HG02588 (cell line): ENCODE measurements around the gene COQ9.
"Not testable (repeated sequence)": the region's sequence is repeated elsewhere in the genome, so short reads cannot be mapped to it uniquely, and the experiment has no call there.

Source experiments
- ATAC-seq: cut with Tn5 transposase; IDR thresholded peaks from one replicate; pipeline ENCODE4 v1.9.1; 2021; ENCODE audit warnings: mild to moderate bottlenecking, moderate library complexity; ENCODE audit not compliant: unreplicated experiment

The COQ9 gene

GRCh38 chr16:57426356-57426755 is 20.9 kb upstream of the COQ9 start:
- ATAC-seq: no peak

GRCh38 chr16:57427307-57427706 is 20.0 kb upstream of the COQ9 start:
- no peak for ATAC-seq

GRCh38 chr16:57427824-57428223 is 19.5 kb upstream of the COQ9 start:
- no peak for ATAC-seq

GRCh38 chr16:57430955-57431354 is 16.3 kb upstream of the COQ9 start:
- ATAC-seq: no peak

GRCh38 chr16:57432505-57432904 is 14.8 kb upstream of the COQ9 start:
- ATAC-seq: no peak

GRCh38 chr16:57432989-57433388 is 14.3 kb upstream of the COQ9 start:
- ATAC-seq: no peak

GRCh38 chr16:57434003-57434402 is 13.3 kb upstream of the COQ9 start:
- no peak for ATAC-seq

GRCh38 chr16:57435838-57436237 is 11.4 kb upstream of the COQ9 start:
- no peak for ATAC-seq

- not testable (repeated sequence) for ATAC-seq
Measured at GRCh38 chr16:57439947-57440346, 7.3 kb upstream of the COQ9 start.

- ATAC-seq: not testable (repeated sequence)
Measured at GRCh38 chr16:57440551-57440950, 6.7 kb upstream of the COQ9 start.

GRCh38 chr16:57444711-57445110 is 2.6 kb upstream of the COQ9 start:
- ATAC-seq: no peak

GRCh38 chr16:57445510-57445909 is 1.8 kb upstream of the COQ9 start:
- no peak for ATAC-seq

GRCh38 chr16:57446531-57447185 is 621 bp upstream of the COQ9 start:
- ATAC-seq: peak; percentile 28

- ATAC-seq: no peak
Measured at GRCh38 chr16:57452021-57452420, 4.7 kb downstream of the COQ9 start.

GRCh38 chr16:57462209-57462977 is 15.1 kb downstream of the COQ9 start, which contains the start of gene POLR2C:
Gene POLR2C, plus strand, starts transcription at chr16:57462679. Its CDS starts 46 bp downstream, at chr16:57462725.
- ATAC-seq: peak; percentile 86

GRCh38 chr16:57462978-57463362 is 15.7 kb downstream of the COQ9 start:
- ATAC-seq: peak; percentile 16

GRCh38 chr16:57464523-57464922 is 17.2 kb downstream of the COQ9 start:
- ATAC-seq: no peak

- ATAC-seq: no peak
Measured at GRCh38 chr16:57468346-57468745, 21.1 kb downstream of the COQ9 start.

GRCh38 chr16:57469046-57469445 is 21.8 kb downstream of the COQ9 start:
- no peak for ATAC-seq

GRCh38 chr16:57469917-57470470 is 22.7 kb downstream of the COQ9 start:
- no peak for ATAC-seq

- ATAC-seq: no peak
Measured at GRCh38 chr16:57470711-57471110, 23.4 kb downstream of the COQ9 start.

GRCh38 chr16:57471209-57471608 is 23.9 kb downstream of the COQ9 start:
- no peak for ATAC-seq
